ENCODE results near the gene APBA3. TPM values are rescaled to one million over a fixed set of nuclear protein-coding genes. Genes with fewer than 3 reads are reported as not detected.

Gene APBA3
- total RNA-seq, 1 experiment from 2014 or later: 19.3 TPM

DNA sequence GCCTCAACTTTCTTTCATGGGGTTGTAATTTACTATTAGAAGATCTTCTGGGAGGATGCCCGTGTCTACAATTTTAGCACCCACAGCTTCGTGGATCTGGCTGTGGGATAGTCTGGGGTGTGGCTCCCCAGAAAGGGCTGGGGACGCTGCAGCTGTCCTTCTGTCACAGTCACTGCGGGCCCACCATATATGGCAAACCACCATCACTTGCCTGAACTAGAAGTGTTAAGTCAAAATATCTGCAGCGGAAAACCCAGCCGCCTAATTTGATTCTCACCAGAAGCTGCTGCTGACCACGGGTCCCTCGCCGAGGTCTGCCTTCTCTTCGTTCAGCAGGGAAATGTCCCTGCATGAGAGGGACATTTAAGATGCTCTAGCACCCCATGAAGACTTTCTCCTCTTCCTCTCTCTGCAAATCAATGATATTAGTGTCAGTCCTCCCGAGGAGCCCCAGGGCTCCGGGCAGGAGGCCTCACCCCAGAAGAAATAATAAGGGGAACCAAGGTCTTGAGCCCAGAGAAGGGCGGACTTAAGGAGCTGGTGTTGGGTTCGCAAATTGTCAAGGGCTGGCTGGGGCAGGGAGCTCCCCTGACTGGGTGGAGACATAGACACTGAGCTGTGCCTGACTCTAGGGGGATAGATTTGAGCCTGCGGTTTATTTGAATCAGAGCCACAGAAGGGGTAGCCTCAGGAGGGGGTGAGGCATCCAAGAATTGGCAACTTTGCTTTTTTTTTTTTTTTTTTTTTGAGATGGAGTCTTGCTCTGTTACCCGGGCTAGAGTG, 27.7 kb upstream of the APBA3 start:
- no peak for DNase-seq (ENCODE audit: low read depth)

DNA sequence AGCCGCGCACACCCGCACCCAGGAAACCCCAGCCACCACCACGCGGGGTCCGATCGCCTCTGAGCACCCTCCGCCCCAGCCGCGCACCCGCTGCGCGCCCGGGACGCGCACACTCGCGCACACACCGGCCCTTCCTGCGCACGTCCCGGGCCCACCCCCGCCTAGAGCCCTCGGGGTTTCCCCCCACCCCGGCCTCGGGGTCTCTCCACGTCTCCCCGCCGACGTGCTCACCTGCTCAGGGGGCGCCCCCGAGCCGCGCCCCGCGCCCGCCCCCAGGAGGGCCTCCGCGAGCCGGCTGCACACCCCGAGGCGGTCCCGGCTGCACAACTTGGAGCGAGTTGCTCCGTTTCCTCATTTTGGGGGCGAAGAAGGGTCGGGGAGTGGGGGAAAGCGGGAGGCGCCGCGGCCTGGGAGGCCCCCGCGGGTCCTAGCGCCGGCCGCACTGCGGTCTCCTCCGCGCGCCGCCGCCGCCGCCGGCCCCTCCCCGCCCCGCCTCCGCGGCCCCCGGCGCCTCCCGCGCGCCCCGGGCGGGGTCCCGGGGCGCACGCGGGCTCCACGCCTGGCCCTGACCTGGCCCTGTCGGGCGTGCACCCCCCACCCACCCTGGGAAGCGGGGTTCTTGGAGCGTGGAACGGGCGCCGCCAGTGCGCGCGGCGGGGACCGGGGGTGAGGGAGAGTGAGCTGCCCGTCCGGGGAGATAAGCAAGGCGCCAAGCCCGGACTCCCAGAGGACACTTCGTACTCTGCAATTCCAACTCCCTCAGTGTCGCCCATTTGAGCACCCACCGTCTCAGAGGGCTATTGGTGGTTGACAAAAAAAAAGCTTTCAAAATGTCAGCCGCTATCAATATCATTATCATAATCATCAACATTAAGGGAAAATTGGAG, 24.7 kb upstream of the APBA3 start, which contains the start of gene MATK:
Gene MATK, minus strand, starts transcription at position 444 of the 887 bp plus-strand sequence. CDS start 1,246 bp downstream, outside the sequence.
- no peak for DNase-seq (ENCODE audit: low read depth)

DNA sequence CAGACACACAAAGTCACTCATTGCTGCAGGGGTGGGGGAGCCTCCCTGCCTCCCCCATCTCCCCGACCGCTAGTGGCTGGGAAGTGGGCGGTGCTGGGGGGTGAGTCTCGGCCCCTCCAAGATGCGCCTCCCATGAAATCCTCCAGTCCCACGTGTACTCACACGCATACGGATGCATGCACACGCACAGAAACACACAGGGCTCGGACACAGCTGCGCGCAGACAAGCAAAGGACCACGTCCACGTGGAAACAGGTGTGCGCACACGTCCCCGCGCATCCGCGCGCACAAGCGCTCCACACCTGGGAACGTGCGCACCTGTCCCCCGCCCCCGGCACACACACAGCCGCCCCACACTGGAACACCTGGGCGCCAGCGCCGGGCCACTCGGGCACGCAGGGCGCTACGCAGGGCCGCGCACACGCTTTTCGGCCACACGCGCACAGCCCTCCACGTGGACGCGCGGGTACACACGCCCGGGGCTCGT, 24.0 kb upstream of the APBA3 start:
- no peak for DNase-seq (ENCODE audit: low read depth)

DNA sequence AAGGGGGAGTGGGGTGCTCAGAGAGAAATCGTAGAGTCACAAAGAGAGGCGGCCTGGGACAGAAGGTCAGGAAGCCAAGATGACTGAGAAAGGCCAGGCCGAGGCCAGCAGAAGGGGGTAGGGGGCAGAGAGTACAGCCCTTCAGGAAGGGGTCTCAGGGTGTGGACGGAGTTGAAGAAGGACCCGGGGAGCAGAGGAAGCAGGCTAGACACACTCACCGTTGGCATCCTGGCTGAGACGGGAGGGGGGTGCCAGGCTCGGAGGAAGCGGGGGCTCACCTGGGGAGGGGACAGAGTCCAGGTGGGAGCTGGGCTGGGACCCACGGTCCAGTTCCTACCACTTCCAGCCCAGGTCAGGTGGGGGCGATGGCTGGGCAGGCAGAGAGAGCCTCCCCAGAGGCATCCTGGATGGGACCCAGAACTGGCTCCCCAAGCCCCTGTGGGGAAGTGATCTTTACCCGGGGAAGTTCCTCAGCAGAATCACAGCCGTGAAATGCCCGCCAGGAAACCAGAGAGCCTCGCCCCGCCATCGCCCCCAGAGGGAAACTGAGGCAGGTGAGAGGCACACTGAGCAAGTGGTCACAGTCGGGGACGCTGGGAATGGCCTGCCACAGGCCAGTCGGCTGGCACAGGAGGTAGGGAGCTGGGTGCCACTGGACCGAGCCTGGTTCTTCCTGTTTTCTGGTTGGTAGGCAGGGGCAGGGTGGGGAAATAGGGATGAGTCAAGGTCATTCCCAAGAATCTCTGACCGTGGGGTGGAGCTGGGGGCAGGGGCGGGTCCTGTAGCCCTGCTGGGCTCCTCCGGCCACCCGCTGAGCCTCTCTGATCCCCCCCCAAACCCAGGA, 23.3 kb upstream of the APBA3 start:
- DNase-seq (ENCODE audit: low read depth): peak; percentile 24

DNA sequence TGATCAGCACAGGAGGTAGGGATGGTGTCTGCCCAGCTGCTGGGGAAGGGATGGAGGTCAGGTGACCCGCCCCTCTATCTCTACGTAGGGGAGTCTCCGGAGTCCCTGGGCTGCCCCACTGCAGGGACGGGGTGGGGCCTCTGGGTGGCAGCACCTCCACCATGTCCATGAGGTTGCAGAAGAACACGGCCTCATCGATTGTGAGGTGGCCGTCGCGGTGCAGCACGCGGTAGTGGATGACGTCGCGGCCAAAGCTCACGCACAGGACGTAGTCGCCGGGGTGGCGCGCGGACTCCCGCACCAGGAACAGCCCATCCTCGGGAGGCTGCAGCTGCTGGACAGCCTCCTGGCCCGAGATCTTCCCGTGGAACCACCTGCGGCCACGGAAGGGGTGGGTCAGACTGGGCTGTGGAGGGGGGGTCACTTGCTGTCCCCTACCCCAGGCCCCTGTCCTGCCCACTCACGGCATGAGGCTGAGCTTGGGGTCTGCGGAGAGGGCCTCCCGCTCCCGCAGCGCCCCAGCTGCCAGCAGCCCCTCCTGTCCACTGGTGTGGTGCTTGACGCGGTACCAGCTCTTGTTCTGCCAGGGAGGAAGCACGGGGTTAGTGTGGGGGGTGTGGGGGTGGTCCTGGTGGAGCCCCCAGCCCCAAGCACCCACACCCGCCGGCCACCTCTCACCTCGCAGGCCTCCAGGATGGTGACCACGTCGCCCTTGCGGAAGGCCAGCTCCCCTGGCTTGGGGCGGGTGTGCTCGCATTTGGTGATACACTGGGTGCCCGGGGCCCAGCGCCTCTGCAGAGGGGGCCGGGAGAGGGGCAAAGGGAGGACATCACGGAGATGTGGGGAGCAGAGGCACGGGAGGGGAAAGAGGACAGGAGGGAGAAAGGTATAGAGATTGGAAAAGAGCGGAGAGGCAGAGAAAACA, 22.4 kb upstream of the APBA3 start:
- no peak for DNase-seq (ENCODE audit: low read depth)

DNA sequence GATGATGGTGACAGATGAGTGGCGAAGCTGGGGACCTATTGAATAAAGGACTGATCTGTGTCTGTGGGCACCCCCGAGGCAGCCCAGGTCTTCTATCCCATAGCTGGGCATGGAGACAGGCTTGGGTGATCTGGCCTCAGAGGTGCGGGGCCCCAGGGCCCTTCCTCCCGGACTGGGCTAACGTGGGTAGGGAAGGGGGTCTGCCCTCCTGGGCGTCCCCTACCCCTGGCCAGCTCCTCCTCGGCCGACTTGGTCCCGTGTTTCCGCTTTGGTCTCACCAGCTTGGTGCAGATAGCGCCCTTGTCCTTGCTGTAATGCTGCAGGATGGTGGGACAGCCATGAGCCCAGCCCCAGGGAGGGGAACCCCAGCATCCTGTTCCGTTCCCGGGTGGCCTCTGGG, 21.4 kb upstream of the APBA3 start:
- no peak for DNase-seq (ENCODE audit: low read depth)

DNA sequence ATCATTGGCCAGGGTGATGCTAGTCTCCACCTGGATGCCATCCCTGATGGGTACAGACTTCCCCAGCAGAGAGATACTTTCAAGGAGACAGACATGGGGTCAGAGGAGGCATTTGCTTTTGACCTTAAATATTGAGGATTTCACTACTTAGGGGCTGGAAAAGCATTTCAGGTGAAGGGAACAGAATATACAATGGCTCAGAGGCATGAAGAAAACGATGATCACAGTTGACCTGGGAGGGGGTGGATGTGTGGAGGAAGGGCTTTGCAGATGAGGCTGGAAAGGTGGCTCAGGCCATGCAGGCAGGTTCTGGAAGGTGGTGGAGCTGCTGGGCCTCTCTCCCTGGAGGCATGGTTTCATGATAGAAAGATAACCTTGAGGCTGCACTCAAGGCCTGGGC, 20.8 kb upstream of the APBA3 start:
- DNase-seq (ENCODE audit: low read depth): no peak

DNA sequence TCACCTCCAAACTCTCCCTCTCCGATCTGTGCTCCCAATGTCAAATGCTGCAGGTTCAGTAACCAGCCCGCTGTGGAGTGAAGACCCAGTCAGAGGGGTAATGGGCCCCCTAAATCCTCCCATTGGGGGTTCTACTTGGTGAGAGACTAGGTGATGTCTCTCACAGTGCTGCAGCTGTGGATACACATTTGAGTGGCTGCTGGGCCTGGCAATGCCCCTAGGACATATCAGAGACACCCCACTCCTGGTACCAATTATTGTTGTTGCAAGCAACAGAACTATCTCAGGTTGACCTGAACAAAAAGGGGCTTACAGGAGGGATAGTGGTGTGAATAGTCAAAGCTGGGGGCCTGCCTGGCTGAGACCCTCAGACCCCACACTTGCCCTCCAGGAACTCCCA, 20.1 kb upstream of the APBA3 start:
- no peak for DNase-seq (ENCODE audit: low read depth)

DNA sequence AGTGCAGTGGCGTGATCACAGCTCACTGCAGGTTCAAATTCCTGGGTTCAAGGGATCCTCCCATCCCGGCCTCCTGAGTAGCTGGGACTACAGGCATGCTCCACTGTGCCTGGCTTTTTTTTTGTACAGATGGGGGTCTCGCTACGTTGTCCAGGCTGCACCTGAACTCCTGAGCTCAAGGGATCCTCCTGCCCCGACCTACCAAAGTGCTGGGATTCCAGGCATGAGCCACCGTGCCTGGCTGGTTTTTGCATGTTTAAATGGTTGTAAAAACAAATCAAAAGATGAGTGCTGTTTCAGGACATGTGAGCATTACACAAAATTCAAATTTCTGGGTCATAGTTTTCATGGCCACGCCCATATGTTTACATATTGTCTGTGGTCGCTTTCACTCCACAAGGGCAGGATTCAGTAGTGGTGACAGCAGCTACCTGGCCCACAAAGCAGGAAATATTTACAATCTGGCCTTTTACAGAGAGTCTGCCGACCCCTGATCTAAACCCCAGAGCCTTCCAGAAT, 19.4 kb upstream of the APBA3 start:
- DNase-seq (ENCODE audit: low read depth): no peak

DNA sequence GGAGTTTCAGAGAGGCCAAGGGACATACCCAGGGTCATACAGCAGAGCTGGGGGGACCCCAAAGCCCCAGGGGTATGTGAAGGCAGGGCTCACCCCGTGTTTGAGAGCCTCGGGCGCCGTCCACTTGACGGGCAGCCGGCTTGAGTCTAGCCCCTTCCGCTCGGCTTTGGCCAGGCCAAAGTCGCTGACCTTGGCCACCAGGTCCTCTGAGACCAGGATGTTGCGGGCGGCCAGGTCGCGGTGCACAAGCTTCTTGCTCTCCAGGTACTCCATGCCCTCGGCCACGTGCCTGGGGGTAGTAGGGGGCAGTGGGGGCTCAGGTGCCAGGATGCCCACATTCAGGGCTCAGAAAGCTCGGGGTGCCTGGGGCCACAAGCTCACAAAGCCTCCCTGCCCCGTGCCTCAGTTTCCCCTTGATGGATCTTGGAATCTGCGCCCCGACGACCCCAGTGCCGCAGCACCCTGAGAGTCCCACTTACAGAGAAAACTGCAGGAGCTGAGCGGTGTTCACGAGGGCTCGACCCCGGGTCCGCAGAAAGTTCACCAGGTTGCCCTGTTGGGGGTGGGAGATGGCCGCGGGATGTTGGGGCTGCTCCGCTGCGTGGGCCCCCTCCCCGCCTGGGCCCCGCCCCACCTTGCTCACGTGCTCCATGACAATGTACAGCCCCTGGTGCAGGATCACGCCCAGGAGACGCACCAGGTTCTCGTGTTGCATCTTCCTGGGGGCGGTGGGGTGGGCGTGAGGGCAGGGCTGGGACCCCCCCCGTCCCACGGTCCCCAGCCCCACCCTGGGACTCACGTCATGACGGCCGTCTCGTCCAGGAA, 17.6 kb upstream of the APBA3 start:
- no peak for DNase-seq (ENCODE audit: low read depth)

DNA sequence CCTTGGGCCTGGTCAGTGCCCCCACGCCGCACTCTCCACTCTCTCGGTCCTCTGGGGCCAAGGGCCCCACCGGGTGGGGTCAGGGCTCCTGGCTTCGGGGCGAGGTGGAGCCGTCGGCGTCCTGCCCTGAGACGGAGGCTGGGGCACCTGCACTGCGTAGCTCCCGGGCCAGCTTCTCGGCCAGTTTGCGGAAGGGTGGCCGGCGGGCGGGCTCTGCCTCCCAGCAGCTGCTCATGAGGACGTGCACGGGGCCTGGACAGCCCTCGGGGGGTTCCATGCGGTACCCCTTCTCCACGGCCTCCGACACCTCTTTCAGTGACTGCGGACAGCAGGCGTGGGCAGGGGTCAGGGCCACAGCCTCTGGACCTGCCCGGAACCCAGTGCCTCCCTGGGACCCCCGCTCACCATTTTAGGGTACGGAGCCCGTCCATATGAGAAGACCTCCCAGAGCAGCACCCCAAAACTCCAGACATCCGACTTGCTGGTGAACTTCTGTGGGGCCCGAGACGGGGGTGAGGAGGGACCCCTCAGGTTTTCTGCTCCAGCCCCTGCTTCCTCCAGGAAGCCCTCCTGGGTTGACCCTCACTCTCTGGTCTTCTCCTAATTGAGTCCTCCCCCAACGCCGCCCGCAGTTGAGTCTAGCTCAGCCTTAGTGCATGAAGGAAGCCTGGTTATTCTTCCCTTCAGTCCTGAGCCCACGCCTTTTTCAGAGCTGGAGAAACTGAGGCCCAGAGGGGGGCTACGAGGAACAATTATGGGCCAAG, 16.8 kb upstream of the APBA3 start:
- no peak for DNase-seq (ENCODE audit: low read depth)

DNA sequence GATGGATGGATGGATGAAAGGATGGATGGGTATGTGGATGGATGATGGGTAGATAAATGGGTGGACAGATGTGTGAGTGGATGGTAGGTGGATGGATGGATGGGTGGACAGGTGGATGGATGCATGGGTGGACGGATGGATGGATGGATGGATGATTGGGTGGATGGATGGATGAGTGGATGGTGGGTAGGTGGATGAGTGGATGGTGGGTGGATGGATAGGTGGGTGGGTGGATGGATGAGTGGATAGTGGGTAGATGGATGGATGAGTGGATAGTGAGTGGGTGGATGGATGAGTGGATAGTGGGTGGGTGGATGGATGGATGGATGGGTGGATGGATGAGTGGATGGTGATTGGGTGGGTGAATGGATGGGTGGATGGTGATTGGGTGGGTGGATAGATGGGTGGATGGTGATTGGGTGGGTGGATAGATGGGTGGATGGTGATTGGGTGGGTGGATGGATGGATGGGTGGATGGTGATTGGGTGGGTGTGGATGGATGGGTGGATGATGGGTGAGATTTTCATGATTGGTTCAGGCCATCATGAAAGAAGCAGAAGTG, 15.1 kb upstream of the APBA3 start:
- DNase-seq (ENCODE audit: low read depth): no peak

DNA sequence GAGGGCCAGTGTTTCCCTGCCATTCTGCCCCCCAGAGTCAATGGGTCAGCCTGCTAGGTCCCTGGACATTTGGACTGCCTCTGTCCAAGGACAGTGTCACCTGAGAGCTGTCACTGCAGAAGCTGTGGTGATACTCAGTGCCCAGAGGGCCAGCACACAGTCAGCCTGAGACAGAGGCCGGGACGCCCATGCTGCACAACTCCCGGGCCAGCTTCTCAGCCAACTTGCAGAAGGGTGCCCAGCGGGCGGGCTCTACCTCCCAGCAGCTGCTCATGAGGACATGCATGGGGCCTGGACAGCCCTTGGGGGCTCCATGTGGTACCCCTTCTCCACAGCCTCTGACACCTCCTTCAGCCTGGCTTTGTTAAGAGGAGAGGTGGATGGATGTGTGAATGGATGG, 14.3 kb upstream of the APBA3 start:
- no peak for DNase-seq (ENCODE audit: low read depth)

DNA sequence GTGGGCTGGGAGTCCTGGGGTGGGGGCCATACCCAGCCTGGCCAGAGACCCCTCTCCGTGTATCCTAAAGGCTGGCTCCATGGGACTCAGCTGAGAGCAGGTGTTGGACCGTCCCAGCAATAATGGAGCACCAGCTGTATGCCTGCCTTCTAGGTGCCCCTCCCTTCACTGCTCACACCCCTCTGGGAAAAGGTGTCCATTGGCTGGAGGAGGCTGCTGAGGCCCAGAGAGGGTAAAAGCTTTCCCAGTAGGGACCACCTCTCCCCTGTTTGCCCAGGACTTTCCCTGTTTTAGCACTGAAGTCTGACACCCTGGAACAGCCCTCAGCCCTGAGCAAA, 13.9 kb upstream of the APBA3 start:
- no peak for DNase-seq (ENCODE audit: low read depth)

DNA sequence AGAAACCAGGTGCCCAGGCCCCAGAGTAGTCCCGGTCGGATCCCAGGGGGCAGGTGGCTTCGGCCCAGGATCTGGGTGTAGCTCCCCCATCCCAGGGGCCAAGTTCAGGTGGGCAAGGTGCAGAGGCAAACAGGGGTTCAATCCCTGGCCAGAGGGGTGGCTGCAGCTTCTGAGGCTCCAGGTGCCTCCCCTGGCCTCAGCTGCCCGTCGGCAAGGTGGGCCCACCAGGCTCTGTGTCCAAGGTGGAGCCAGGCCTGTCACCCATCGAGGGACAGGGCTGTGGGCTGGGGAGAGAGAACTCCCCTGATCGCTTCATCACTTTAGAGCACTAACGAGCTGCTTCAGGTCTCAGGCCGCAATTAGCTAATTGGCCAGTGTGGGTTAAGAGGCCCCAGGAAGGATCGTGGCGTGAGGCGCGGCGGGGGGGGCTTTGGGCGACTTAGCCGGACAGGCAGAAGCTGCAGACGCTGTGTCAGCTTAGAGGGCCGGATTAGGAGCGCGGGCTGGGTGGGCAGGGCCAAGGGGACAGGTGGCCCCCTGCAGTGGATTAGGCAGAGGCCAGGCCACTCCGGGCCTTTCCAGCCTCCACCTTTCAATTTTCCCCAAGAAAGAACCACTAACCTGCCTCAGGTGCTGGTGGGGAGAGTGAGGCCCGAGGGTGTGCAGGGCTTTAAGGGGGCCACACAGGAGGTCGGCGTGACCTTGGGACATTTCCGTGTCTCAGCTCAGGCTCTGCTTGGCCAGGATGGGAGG, 13.3 kb upstream of the APBA3 start:
- DNase-seq (ENCODE audit: low read depth): no peak

DNA sequence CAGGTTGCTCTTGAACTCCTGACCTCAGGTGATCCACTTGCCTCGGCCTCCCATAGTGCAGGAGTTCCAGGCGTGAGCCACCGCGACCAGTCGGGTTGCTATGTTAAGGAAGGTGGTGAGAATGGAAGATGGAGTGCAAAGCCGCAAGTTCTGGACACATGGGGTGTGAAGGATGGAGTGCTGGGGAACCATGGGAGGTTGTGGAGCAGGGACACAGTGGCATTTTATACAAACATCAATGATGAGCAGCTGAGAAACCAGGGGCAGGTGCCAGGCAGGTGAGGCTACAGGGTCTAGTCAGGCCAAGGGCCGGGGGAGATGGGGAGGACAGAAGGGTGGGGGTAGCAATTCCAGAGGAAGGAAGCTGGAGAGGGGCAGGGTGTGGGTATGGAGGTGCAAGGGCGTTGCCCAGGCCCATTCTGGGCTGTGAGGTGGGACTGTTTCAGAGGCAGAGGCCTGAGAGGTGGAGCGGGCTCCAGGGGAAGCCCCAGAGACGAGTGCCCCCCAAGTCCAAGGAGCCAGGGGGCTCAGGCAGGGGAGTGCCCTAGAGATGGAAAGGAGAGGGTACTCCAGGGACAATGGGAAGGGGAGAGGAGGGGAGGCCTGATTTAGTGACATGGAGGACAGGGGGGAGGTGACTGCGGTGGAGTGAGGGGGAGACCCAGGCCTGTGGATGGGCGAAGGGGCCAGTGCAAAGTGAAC, 12.5 kb upstream of the APBA3 start:
- DNase-seq (ENCODE audit: low read depth): no peak

DNA sequence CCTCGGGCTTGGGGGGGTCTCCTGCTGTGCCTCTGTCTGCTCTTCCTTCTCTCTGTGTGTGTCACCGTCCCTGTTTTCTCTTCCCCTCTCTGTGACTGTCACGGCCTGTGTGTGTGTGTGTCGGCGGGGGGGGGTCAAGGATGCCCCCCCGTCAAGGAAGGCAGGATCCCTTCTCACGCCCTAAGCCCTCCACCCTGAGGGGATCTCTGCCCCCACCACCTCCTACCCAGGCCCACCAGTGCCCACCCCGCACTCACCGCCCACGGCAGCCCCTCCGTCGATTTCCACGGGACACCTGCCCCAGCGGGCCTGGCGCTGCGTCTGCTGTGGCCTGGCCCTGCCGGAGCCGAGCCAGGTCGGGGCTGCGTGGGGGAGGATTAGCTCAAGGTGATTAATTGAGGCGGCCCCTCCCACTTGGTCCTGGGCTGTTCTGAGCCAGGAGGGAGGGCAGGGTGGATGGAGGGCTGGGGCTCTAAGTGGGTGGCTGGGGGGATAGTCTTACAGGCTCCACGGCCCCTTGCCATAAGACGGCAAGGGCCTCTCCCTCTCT, 10.5 kb upstream of the APBA3 start, which contains the start of gene RAX2:
Gene RAX2, minus strand, starts transcription at position 323 of the 550 bp plus-strand sequence. CDS start 486 bp downstream, outside the sequence.
- DNase-seq (ENCODE audit: low read depth): no peak
